Myometrial cell (primary cell): ENCODE results near the gene EIF5AL1. TPM values are rescaled to one million over a fixed set of nuclear protein-coding genes. Genes with fewer than 3 reads are reported as not detected.

Source experiments
- total RNA-seq: library from RNA; depleted of rRNA; stranded (reverse); fragments of >200 nt; gene quantifications from 2 replicates; pipeline ENCODE4 v1.2.3, GENCODE V29; 2015

EIF5AL1 gene
- 0.29 and 0.53 TPM in 2 replicates for total RNA-seq

GRCh38 chr10:79511891-79512583 is at the start of gene EIF5AL1:
Gene EIF5AL1 (plus strand): TSS chr10:79512533. CDS start chr10:79512650, 117 bp downstream.

GRCh38 chr10:79560160-79560709 is 47.9 kb downstream of the EIF5AL1 start, which contains the start of gene SFTPA2:
Gene SFTPA2 (minus strand): TSS chr10:79560407. CDS start chr10:79559483, 924 bp downstream.

Other genes with a start within 250 kb of the EIF5AL1 start
- 46.8 and 63.4 TPM in 2 replicates for gene PPIF, start 165.1 kb upstream of the EIF5AL1 start, total RNA-seq
- 29.7 and 33.3 TPM in 2 replicates for gene ZCCHC24, start 66.9 kb upstream of the EIF5AL1 start, total RNA-seq
- gene SFTPA2, start 47.9 kb downstream of the EIF5AL1 start, total RNA-seq = not detected in 2 replicates
- gene SFTPA1, start 98.4 kb downstream of the EIF5AL1 start, total RNA-seq = not detected in 2 replicates
- 0.29 TPM in 1 of 2 replicates, not detected in the other for gene NUTM2B, start 190.7 kb downstream of the EIF5AL1 start, total RNA-seq